HCT116 (cell line): ENCODE data around the gene PIEZO2. TPM values are rescaled to one million over a fixed set of nuclear protein-coding genes. Genes with fewer than 3 reads are reported as not detected.

ENCODE experiments used
- ATAC-seq: fragments of 200-7000 bp; cut with Tn5 transposase; 2 replicates; pipeline ENCODE4 v1.9.1; 2020; ENCODE audit warnings: mild to moderate bottlenecking, moderate library complexity
- BruUV-seq: library from RNA; stranded (reverse); fragments of 400-500 nt; replicated peaks from 2 replicates; lab custom pipeline; 2021; lab: Mats Ljungman, UMichigan
- CTCF ChIA-PET: fragments of 300-600 bp; sonication (Branson Sonifier 250); formaldehyde crosslinking; loops from one replicate; lab custom pipeline; 2021; ENCODE audit warnings: antibody characterized with exemption; lab: Charles Lee
- POLR2A ChIA-PET: fragments of 300-600, 350-600 bp; sonication (Branson Sonifier 250); formaldehyde crosslinking; loops from one replicate; lab custom pipeline; 2021; ENCODE audit warnings: antibody characterized with exemption; lab: Charles Lee
- RAD21 ChIA-PET, 2 experiments: fragments of 300-600 bp; sonication (Branson Sonifier 250); formaldehyde crosslinking; loops; one replicate each; lab custom pipeline; 2023; ENCODE audit warnings: low total read pairs in 2 of 2; ENCODE audit not compliant: uncharacterized antibody in 2 of 2, unreplicated experiment in 2 of 2, low non-redundant PET in 1 of 2; lab: Charles Lee
- DNase-seq: peaks from one replicate; pipeline ENCODE4 v3.0.0-alpha.2; 2010; ENCODE audit warnings: low read depth, low spot score
- H2AFZ ChIP-seq: fragments of 200-600 bp; shearing (Covaris generic), sonication (generic); 2 replicates; pipeline ENCODE4 v1.6.1; 2017; ENCODE audit warnings: low read depth, mixed run types, mixed read lengths, antibody characterized with exemption, low read length; ENCODE audit not compliant: poor library complexity, severe bottlenecking
- H3K27ac ChIP-seq: 2 replicates; pipeline ENCODE4 v1.5.1; 2012; ENCODE audit warnings: low read depth, low read length
- H3K27me3 ChIP-seq: fragments of 200-600 bp; sonication (generic); 2 replicates; pipeline ENCODE4 v1.6.1; 2016; ENCODE audit warnings: mixed run types, low read length, mixed read lengths; ENCODE audit not compliant: insufficient read depth
- H3K36me3 ChIP-seq, 2 experiments: fragments of 200-500 bp in 1 of 2; fragments of 200-600 bp in 1 of 2; sonication (Bioruptor generic) in 1 of 2; sonication (generic) in 1 of 2; 2 replicates each; pipeline versions ENCODE4 v1.5.1 to v1.6.1; 2014 to 2016; ENCODE audit warnings: low read length in 2 of 2, inconsistent platforms in 1 of 2, mixed read lengths in 1 of 2, mixed run types in 1 of 2; ENCODE audit not compliant: insufficient read depth in 2 of 2, control insufficient read depth in 1 of 2
- H3K4me1 ChIP-seq, 2 experiments: fragments of 200-600 bp in 1 of 2; sonication (generic) in 1 of 2; 2 replicates each; pipeline versions ENCODE4 v1.5.1 to v1.6.1; 2012 to 2017; ENCODE audit warnings: low read length in 2 of 2, inconsistent platforms in 1 of 2, mild to moderate bottlenecking in 1 of 2, mixed read lengths in 1 of 2, mixed run types in 1 of 2, moderate library complexity in 1 of 2; ENCODE audit not compliant: insufficient read depth in 2 of 2, control insufficient read depth in 1 of 2
- H3K4me2 ChIP-seq: fragments of 200-600 bp; sonication (generic); 2 replicates; pipeline ENCODE4 v1.6.1; 2017; ENCODE audit warnings: mixed run types, low read length, mixed read lengths
- H3K4me3 ChIP-seq, 2 experiments: fragments of 200-600 bp in 1 of 2; sonication (generic) in 1 of 2; replicated peaks in 1 of 2; 2 replicates each; pipeline ENCODE4 v1.5.1; 2011 to 2016; ENCODE audit warnings: low read length in 2 of 2, control low read depth in 1 of 2, low read depth in 1 of 2, mild to moderate bottlenecking in 1 of 2, mixed read lengths in 1 of 2, mixed run types in 1 of 2
- H3K79me2 ChIP-seq: fragments of 200-600 bp; sonication (generic); 2 replicates; pipeline ENCODE4 v1.6.1; 2017; ENCODE audit warnings: mild to moderate bottlenecking, mixed run types, low read length, moderate library complexity, mixed read lengths; ENCODE audit not compliant: insufficient read depth
- H3K9ac ChIP-seq: fragments of 200-600 bp; sonication (generic); 2 replicates; pipeline ENCODE4 v1.6.1; 2016; ENCODE audit warnings: low read length, mixed read lengths
- H3K9me2 ChIP-seq: fragments of 200-600 bp; sonication (generic), shearing (Covaris generic); 2 replicates; pipeline ENCODE4 v1.6.1; 2017; ENCODE audit warnings: mixed run types, mild to moderate bottlenecking, moderate library complexity; ENCODE audit not compliant: insufficient read depth
- H3K9me3 ChIP-seq, 2 experiments: fragments of 200-500 bp in 1 of 2; fragments of 200-600 bp in 1 of 2; sonication (Bioruptor generic) in 1 of 2; sonication (generic) in 1 of 2; 2 replicates each; pipeline ENCODE4 v1.6.1; 2014 to 2017; ENCODE audit warnings: low read length in 2 of 2, mixed read lengths in 2 of 2, inconsistent platforms in 1 of 2, low read depth in 1 of 2, mild to moderate bottlenecking in 1 of 2, mixed run types in 1 of 2, moderate library complexity in 1 of 2; ENCODE audit not compliant: control insufficient read depth in 1 of 2, insufficient read depth in 1 of 2
- H4K20me1 ChIP-seq: fragments of 200-600 bp; sonication (generic), shearing (Covaris generic); 2 replicates; pipeline ENCODE4 v1.6.1; 2017; ENCODE audit warnings: mixed run types, mild to moderate bottlenecking, moderate library complexity; ENCODE audit not compliant: insufficient read depth
- CEBPB ChIP-seq: IDR thresholded peaks from 2 replicates; pipeline ENCODE4 v1.6.1; 2012; ENCODE audit warnings: low read depth
- ELF1 ChIP-seq: IDR thresholded peaks from 2 replicates; pipeline ENCODE4 v1.6.1; 2012; ENCODE audit warnings: low read depth, borderline replicate concordance
- EZH2 ChIP-seq: fragments of 200-600 bp; sonication (generic); IDR thresholded peaks from 2 replicates; pipeline ENCODE4 v1.6.1; 2017; ENCODE audit warnings: antibody characterized with exemption, mixed run types
- EZH2phosphoT487 ChIP-seq: fragments of 200-600 bp; IDR thresholded peaks from 2 replicates; pipeline ENCODE4 v1.6.1; 2018; ENCODE audit warnings: antibody characterized with exemption, borderline replicate concordance
- RAD21 ChIP-seq: IDR thresholded peaks from 2 replicates; pipeline ENCODE4 v1.6.1; 2012; ENCODE audit warnings: low read depth, mild to moderate bottlenecking
- REST ChIP-seq: IDR thresholded peaks from 2 replicates; pipeline ENCODE4 v1.6.1; 2012; ENCODE audit warnings: low read depth
- SIN3A ChIP-seq: IDR thresholded peaks from 2 replicates; pipeline ENCODE4 v1.6.1; 2012; ENCODE audit warnings: low read depth
- SRF ChIP-seq: IDR thresholded peaks from 2 replicates; pipeline ENCODE4 v1.6.1; 2012; ENCODE audit warnings: low read depth
- TCF7L2 ChIP-seq: IDR thresholded peaks from 2 replicates; pipeline ENCODE4 v1.7.0; 2011; ENCODE audit warnings: borderline replicate concordance, inconsistent platforms; ENCODE audit not compliant: insufficient read depth, insufficient read length; ENCODE audit errors: extremely low read depth
- intact Hi-C: fragments of 100-400 bp; cut with micrococcal nuclease; formaldehyde crosslinking; loops from 2 replicates; pipeline ENCODE4 v1.10.0; 2022
- total RNA-seq: library from RNA; stranded (reverse); gene quantifications from one replicate; pipeline ENCODE4 v1.2.1, GENCODE V29; 2021; ENCODE audit not compliant: unreplicated experiment
- TF ChIP-seq, protein P1 (sequence below): IDR thresholded peaks from 2 replicates; pipeline ENCODE4 v1.6.1; 2012

PIEZO2 gene
- total RNA-seq, 1 experiment from 2014 or later = 0.34 TPM

DNA sequence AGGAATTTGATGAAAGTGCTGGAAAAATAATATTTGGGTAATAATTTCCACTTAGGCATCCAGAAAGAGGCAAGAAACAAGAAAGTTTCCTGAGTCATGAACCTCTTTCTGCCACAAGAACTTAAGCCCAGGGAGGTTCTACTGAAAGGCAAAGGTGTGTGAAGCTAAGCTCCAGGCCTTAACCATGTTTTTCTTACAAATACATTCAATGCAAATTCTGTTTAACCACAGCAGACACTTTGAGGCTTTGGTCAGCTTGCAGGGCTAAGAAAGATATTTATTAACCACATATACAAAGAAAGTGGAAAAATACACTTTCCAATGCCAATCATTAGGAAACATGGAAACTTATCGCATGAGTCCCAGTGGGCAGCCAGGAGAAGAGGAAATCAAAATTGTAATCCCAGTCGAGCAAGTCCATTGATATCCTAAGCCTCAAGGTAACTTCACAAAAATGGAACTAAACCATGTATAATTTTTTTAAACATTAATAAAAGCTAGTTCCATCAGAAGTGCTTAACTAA lies 68.3 kb downstream of the PIEZO2 start:
- H3K9me3 ChIP-seq = no peaks in the 10 kb centered on the region
- ATAC-seq = no peak
- TF ChIP-seq EZH2phosphoT487 (no peak), SIN3A (no peak), CEBPB (no peak), ELF1 (no peak), RAD21 (no peak), TCF7L2 (no peak)
- TF ChIP-seq, protein P1, sequence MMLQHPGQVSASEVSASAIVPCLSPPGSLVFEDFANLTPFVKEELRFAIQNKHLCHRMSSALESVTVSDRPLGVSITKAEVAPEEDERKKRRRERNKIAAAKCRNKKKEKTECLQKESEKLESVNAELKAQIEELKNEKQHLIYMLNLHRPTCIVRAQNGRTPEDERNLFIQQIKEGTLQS = no peak
- no peak overlapping the region for H3K27ac ChIP-seq
- H2AFZ ChIP-seq = no peak overlapping the region
- ChIA-PET POLR2A (no interaction called here), CTCF (no interaction called here), RAD21 (no interaction called here)
- peaks cover 20% of the 10 kb centered on the region; the same call in 1 of the 2 replicates for H3K27me3 ChIP-seq
- H3K9me2 ChIP-seq = no peaks in the 10 kb centered on the region
- H3K4me1 ChIP-seq = no peaks in the 10 kb centered on the region
- H3K79me2 ChIP-seq = no peaks in the 10 kb centered on the region
- no TSS peak for BruUV-seq
- H3K36me3 ChIP-seq = no peaks in the 10 kb centered on the region
- no peak overlapping the region for H3K4me2 ChIP-seq
- H4K20me1 ChIP-seq = no peaks in the 10 kb centered on the region
- H3K9ac ChIP-seq = no peak overlapping the region
- no peak overlapping the region for H3K4me3 ChIP-seq
- intact Hi-C loops = no loop called here
- DNase-seq = no peak

DNA sequence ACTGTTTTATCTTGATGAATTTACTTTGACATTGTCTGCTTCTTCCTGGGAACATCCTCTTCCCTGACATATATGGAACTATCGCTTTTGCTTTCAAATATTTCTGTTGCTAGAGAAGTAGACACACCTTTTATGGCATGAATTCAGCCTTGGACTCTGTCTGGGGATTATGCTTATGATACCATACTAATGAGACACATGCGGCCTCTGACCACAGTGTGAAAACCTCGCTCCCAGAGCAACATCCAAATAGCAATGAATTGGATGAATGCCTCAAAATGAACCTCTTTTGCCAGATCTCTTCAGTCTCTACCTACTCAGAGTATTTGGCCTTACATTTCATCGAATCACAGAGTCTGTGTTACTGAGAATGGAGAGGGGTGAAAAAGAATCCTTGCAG lies 70.9 kb downstream of the PIEZO2 start:
- CTCF ChIA-PET = no interaction called here

More for the DNA sequence above, 70.9 kb downstream of the PIEZO2 start:
- H3K4me3 ChIP-seq = no peak overlapping the region
- peaks cover 17% of the 10 kb centered on the region; the same call in 1 of the 2 replicates for H3K27me3 ChIP-seq
- H3K9me3 ChIP-seq = no peaks in the 10 kb centered on the region
- BruUV-seq = no TSS peak
- H3K79me2 ChIP-seq = no peaks in the 10 kb centered on the region
- no peak overlapping the region for H3K9ac ChIP-seq
- ChIA-PET POLR2A (no interaction called here), RAD21 (no interaction called here)
- TF ChIP-seq SRF = no peak
- TF ChIP-seq EZH2 = no peak
- no peak for TF ChIP-seq REST
- no peak overlapping the region for H3K4me2 ChIP-seq
- no peak overlapping the region for H2AFZ ChIP-seq
- no peak for ATAC-seq
- no peaks in the 10 kb centered on the region for H3K4me1 ChIP-seq
- intact Hi-C loops = no loop called here
- no peak overlapping the region for H3K27ac ChIP-seq
- H3K36me3 ChIP-seq = no peaks in the 10 kb centered on the region
- H3K9me2 ChIP-seq = no peaks in the 10 kb centered on the region
- no peaks in the 10 kb centered on the region for H4K20me1 ChIP-seq
- no peak for DNase-seq
